GM06990 (cell line): ENCODE measurements around the gene SCN7A.

ENCODE experiments used
- DNase-seq: peaks from one replicate; pipeline ENCODE4 v3.0.0-alpha.2; 2011; ENCODE audit not compliant: insufficient read length; ENCODE audit errors: extremely low read depth
- H3K27me3 ChIP-seq: replicated peaks from 2 replicates; pipeline ENCODE4 v1.6.0; 2011; ENCODE audit warnings: low read length; ENCODE audit not compliant: control insufficient read depth, insufficient read depth
- H3K36me3 ChIP-seq: 2 replicates; pipeline ENCODE4 v1.5.1; 2011; ENCODE audit warnings: low read length; ENCODE audit not compliant: control insufficient read depth, insufficient read depth
- H3K4me3 ChIP-seq: replicated peaks from 2 replicates; pipeline ENCODE4 v1.5.1; 2011; ENCODE audit warnings: low read depth, mild to moderate bottlenecking, control low read depth, low read length
- TF ChIP-seq, protein P1 (sequence below): IDR thresholded peaks from 2 replicates; pipeline ENCODE4 v1.5.1; 2011; ENCODE audit warnings: low read length, control low read depth, mild to moderate bottlenecking, inconsistent platforms; ENCODE audit not compliant: insufficient read depth, poor library complexity, severe bottlenecking

SCN7A gene

DNA sequence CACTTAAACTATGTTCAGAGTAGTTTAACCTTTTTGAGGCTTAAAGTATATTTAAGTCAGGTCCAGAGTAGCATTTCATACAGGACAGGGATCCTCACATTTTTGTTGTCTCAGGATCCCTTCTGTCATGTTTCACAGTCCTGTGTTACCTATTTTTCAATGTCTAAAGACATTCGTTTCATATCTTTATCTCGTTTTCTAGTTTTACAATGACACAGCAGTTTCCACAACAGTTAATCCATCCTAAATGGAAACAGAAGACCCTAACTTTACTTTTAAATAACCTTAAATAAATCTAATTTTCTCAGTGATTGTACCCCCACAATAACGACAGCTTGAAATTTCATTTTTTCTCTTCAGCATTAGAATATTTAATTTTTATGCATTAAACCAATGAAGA, 101.0 kb downstream of the SCN7A start:
- TF ChIP-seq, protein P1, sequence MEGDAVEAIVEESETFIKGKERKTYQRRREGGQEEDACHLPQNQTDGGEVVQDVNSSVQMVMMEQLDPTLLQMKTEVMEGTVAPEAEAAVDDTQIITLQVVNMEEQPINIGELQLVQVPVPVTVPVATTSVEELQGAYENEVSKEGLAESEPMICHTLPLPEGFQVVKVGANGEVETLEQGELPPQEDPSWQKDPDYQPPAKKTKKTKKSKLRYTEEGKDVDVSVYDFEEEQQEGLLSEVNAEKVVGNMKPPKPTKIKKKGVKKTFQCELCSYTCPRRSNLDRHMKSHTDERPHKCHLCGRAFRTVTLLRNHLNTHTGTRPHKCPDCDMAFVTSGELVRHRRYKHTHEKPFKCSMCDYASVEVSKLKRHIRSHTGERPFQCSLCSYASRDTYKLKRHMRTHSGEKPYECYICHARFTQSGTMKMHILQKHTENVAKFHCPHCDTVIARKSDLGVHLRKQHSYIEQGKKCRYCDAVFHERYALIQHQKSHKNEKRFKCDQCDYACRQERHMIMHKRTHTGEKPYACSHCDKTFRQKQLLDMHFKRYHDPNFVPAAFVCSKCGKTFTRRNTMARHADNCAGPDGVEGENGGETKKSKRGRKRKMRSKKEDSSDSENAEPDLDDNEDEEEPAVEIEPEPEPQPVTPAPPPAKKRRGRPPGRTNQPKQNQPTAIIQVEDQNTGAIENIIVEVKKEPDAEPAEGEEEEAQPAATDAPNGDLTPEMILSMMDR, result no peak
- no peak for DNase-seq
- Histone ChIP-seq H3K27me3 (no peaks in the 10 kb centered on the region), H3K4me3 (no peak overlapping the region), H3K36me3 (no peaks in the 10 kb centered on the region)

DNA sequence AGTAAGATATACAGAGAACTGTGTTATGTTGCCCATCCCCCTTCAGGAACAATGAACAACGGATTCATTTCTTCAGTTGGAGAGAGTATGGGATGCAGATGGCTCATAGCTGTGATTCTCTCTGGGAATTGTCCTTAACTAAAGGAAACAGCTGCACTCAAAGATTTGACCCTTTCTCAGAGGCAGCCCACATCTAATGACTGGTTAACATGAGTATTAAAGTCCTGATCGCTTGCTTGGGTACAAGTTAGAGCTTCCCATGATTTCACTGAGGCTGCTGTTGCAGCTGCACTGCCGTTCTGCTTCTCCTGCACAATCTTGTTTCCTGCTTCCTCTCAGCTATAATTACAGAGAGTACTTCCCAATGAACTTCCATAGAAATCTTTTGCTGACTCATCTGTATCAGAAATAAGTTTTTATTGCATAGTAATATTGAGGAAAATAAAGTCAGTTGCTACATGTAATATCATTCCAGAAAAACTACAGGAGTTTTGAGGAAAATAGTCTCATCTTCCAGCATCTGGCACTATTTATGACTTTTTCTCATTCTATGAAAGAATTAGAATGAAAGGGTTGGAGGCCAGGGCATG, 105.5 kb downstream of the SCN7A start:
- H3K36me3 ChIP-seq, result no peaks in the 10 kb centered on the region
- no peak overlapping the region for H3K4me3 ChIP-seq
- no peak for DNase-seq
- no peaks in the 10 kb centered on the region for H3K27me3 ChIP-seq
- TF ChIP-seq, protein P1, result no peak

DNA sequence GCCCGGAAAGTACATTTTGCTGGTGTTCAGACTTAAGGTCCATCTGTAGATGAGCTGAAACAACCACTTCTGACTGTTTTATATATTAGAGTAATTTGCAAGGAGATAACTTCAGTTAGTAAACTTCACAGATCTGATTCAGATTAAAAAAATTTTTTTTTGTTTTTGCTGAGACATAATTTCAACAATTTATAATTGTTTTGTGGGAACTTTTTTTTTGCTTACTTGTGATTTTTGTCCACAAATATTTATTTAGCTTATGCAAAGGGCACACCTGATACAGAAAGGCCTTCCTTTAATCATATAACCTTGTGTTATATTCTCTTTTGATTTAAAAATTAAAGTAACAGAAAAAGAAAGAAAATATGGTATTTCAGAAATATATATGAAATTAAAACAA, 108.7 kb downstream of the SCN7A start:
- Histone ChIP-seq H3K27me3 (no peaks in the 10 kb centered on the region), H3K36me3 (no peaks in the 10 kb centered on the region), H3K4me3 (no peak overlapping the region)
- TF ChIP-seq, protein P1, result no peak
- DNase-seq, result no peak

DNA sequence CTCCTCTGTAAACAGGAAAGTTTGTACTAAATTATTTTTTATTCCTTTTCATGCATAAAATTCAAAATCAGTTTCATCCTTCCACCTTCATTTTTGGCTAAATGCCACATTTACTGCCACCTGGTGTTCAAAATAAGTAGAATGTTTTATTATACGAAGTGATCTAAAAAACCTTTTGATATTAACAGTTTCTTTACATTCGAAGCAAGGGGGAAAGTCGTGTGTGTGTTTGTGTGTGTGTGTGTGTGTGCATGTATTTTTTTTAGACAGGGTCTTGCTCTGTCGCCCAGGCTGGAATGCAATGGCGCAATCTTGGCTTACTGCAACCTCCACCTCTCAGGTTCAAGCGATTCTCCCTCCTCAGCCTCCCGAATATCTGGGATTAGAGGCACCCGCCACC, 109.3 kb downstream of the SCN7A start:
- no peaks in the 10 kb centered on the region for H3K36me3 ChIP-seq
- H3K4me3 ChIP-seq, result no peak overlapping the region
- TF ChIP-seq, protein P1, result peak; percentile 27
- DNase-seq, result no peak
- H3K27me3 ChIP-seq, result no peaks in the 10 kb centered on the region

DNA sequence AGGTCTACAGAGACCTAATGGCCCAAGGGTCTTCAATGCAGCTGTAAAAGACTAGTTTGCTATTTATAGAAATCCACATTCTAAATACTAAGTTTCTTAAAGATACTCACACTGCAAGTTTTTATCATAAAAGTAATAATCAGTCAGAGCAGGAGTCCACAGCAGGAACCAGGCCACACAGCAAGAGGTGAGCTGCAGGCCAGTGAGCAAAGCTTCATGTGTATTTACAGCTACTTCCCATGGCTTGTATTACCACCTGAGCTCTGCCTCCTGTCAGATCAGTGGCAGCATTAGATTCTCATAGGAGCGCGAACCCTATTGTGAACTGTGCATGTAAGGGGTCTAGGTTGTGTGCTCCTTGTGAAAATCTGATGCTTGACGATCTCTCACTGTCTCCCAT, 111.6 kb downstream of the SCN7A start:
- no peaks in the 10 kb centered on the region for H3K36me3 ChIP-seq
- no peaks in the 10 kb centered on the region for H3K27me3 ChIP-seq
- TF ChIP-seq, protein P1, result no peak
- H3K4me3 ChIP-seq, result no peak overlapping the region
- DNase-seq, result no peak

DNA sequence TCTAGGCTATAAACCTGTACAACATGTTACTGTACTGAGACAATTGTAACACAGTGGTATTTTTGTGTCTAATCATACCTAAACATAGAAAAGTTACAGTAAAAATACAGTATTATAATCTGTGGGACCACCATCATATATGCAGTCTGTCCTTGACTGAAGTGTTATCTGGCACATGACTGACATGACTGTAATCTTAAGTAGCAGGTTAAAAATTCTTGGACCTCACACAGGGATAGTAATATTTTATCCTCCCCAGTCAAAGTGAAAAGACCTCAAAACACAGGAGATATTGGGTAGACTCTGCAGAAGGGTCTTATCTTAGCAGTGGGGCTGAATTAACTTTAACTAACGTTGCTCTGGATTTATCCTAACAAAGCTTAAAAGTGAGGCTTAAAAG, 113.4 kb downstream of the SCN7A start:
- no peaks in the 10 kb centered on the region for H3K27me3 ChIP-seq
- H3K36me3 ChIP-seq, result no peaks in the 10 kb centered on the region
- TF ChIP-seq, protein P1, result no peak
- no peak overlapping the region for H3K4me3 ChIP-seq
- DNase-seq, result no peak
